GM18951 (cell line): Measurements from ENCODE around the gene PIM3.

Experiments
- POLR2A ChIP-seq: IDR thresholded peaks from 4 replicates; pipeline ENCODE4 v1.6.1; 2011; ENCODE audit warnings: mild to moderate bottlenecking; ENCODE audit not compliant: insufficient read length, insufficient read depth; ENCODE audit errors: extremely low read depth
- in situ Hi-C: fragments of 300-500 bp; cut with MboI; formaldehyde crosslinking; loops from one replicate; pipeline ENCODE4 v1.12.0; 2022; ENCODE audit warnings: low sequenced_read_pairs, mixed read lengths, inconsistent platforms; ENCODE audit not compliant: unreplicated experiment

The PIM3 gene

GRCh38 chr22:49930596-49931412 lies 29.8 kb upstream of the PIM3 start:
- TF ChIP-seq POLR2A = no peak
- in situ Hi-C loops = loop anchor here (5.0 to 25.0 kb wide), 2 partner anchors 101 to 281 kb away; partner anchors contain the start of gene SELENOO

DNA sequence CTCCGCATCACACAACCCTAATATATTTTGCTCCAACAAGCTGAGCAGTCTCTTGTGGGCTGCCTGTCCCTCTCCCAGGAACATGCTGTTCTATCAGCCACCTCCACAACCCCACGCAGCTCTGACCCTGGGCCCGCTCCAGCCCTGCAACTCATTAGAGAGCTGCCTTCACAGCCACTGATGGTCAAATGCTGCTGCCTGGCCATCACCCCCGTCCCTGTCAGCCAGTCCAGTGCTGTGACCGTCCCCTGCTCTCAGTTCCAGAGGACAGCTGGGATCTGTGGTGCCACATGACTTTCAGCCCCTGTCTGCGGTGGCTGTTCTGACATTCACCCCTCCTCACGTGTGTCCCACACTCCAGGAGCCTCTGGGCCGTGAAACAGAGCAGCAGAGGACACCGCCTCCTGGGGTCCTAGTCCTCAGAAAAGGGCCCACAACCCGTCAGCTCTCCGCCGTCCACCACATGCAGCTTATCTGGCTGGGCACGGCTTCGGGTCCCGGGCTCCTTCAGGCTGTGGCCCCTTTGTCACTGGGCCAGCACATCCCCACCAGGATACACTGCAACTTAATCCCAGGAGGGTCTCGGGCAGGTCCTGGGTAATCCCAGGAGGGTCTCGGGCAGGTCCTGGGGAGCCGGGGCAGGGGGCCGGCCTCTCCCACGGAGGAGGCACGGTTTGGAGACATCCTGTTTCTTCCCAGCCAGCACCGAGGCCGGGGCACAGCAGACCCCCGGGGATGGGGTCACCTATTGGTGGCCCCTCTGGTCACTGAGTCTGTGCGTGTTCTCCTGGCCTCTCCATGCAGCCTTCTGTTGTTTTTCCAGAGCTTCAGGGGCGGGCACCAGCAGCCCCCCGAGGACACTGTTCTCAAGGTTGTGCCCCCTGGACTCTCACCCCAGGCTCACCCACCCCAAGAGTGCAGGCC lies 27.1 kb upstream of the PIM3 start:
- peak; percentile 15 for TF ChIP-seq POLR2A
- in situ Hi-C loops = loop anchor here (5.0 to 25.0 kb wide), 2 partner anchors 99 to 279 kb away; partner anchors contain the start of gene SELENOO

DNA sequence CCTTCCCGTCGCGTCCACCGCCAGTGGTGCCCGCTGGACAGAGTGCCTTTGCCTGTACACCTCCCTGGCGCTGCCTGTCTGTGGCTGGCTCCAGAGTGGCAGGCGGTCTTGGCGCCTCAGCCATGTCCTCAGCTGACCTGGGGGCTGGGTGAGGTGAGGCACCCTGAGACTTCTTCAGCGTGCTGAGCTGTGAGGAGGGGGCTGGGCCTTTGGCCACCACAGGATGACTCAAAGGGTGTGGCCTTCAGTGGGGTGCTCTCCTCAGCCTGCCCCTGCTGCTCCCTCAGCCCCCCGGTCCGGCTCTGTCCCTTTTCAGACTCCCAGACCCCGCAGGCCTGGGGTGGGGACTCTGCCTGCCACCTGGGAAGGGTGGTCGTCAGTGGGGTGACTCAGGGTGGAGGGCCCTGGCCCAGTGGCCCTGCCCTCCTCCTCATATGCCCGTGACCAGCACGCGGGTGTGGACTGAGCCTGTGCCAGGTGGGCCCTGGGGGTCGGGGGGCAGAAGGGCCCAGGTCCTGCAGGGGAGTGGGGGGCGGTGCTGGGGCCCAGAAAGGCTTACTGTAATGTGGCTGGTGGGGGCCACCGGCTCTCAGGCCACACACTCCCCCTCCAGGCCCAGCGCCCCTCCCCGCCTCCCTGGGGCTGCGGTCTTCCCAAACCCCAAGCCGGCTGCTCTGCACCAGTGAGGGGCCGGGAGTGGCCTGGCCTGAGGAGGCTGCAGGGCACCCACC lies 26.2 kb upstream of the PIM3 start:
- in situ Hi-C loops = loop anchor here (5.0 to 25.0 kb wide), 2 partner anchors 98 to 278 kb away; partner anchors contain the start of gene SELENOO
- peak; percentile 17 for TF ChIP-seq POLR2A

- in situ Hi-C loops = loop anchor here (5.0 to 25.0 kb wide), 2 partner anchors 97 to 277 kb away; partner anchors contain the start of gene SELENOO
- no peak for TF ChIP-seq POLR2A
Measured at GRCh38 chr22:49934891-49935557, 25.5 kb upstream of the PIM3 start.

DNA sequence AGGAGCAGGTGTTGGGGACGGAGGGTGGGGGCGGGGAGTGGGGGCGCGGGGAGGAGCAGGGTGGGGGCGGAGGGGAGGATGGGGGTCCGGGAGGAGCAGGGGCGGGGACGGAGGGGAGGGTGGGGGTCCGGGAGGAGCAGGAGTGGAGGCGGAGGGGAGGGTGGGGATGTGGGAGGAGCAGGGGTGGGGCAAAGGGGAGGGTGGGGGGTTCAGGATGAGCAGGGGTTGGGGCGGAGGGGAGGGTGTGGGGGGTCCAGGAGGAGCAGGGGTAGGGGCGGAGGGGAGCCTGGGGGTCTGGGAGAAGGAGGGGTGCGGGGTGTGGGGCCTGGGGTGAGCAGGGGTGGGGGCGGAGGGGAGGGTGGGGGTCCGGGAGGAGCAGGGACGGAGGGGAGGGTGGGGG lies 25.0 kb upstream of the PIM3 start:
- in situ Hi-C loops = loop anchor here (25.0 kb wide), 1 partner anchor 277 kb away; the partner anchor contains the start of gene SELENOO
- TF ChIP-seq POLR2A = no peak

GRCh38 chr22:49936018-49936972 lies 24.3 kb upstream of the PIM3 start:
- in situ Hi-C loops = loop anchor here (25.0 kb wide), 1 partner anchor 276 kb away; the partner anchor contains the start of gene SELENOO
- peak; percentile 55 for TF ChIP-seq POLR2A

- no peak for TF ChIP-seq POLR2A
- in situ Hi-C loops = loop anchor here (25.0 kb wide), 1 partner anchor 275 kb away; the partner anchor contains the start of gene SELENOO
Measured at GRCh38 chr22:49936973-49937757, 23.4 kb upstream of the PIM3 start.

DNA sequence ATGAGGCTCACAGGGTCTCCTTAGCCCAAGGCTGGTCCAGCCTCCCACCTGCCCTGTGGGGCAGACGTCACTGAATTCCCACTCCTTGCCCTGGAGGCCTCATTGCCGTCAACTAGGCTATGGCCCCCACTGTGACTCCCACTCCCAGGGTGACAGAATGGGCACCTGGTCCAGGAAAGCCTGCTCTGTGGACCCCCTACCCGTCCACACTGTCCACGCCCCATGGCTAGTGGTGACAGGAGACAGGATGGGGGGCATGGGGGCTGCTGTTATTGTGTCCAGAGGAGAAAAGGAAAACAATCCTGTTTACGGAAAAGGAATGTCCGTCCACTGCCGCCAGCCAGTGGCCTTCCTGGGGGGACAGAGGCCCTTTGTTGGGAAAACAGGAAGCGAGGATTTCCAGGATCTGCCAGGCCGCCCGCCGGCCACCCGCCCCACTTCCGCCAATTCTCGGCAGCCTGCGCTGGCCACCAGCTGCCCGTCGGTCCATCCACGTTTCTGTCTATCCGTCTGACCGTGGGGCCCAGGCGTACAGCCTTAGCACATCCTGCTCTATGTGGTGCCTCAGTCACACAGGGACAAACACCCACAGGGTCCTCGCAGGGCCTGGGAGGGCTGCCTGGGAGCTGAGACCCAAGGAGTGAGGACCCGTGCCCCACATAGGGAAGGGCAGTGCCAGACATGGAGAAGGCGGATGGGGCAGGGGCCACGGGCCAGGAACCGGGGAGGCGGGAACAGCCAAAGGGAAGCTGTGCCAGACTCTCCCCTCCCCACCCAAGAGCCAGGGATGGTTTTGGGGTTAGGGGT lies 22.6 kb upstream of the PIM3 start:
- in situ Hi-C loops = loop anchor here (25.0 kb wide), 1 partner anchor 274 kb away; the partner anchor contains the start of gene SELENOO
- TF ChIP-seq POLR2A = no peak

- in situ Hi-C loops = loop anchor here (25.0 kb wide), 1 partner anchor 274 kb away; the partner anchor contains the start of gene SELENOO
- TF ChIP-seq POLR2A = no peak
Measured at GRCh38 chr22:49938565-49939136, 21.9 kb upstream of the PIM3 start.
